Muscle layer of duodenum (tissue), 2 donors: Measurements from ENCODE around the gene CHRNA9.

Source experiments
- H3K27ac ChIP-seq: one replicate; pipeline ENCODE4 v1.7.0; 2013; ENCODE audit warnings: mild to moderate bottlenecking, low read length
- H3K27me3 ChIP-seq: one replicate; pipeline ENCODE4 v1.7.0; 2013; ENCODE audit warnings: low read depth, mild to moderate bottlenecking, control low read depth, low read length
- H3K36me3 ChIP-seq, 2 donors: one replicate each; pipeline ENCODE4 v1.7.0; 2013; ENCODE audit warnings: low read length in 2 of 2, control low read depth in 1 of 2, mild to moderate bottlenecking in 1 of 2; ENCODE audit not compliant: insufficient read depth in 2 of 2, control insufficient read depth in 1 of 2
- H3K4me1 ChIP-seq, 2 donors: one replicate each; pipeline ENCODE4 v1.7.0; 2013; ENCODE audit warnings: low read length in 2 of 2, mild to moderate bottlenecking in 2 of 2, control low read depth in 1 of 2, moderate library complexity in 1 of 2; ENCODE audit not compliant: insufficient read depth in 2 of 2, control insufficient read depth in 1 of 2
- H3K4me3 ChIP-seq, 2 donors: one replicate each; pipeline ENCODE4 v1.7.0; 2013; ENCODE audit warnings: low read length in 2 of 2, low read depth in 1 of 2, mild to moderate bottlenecking in 1 of 2
- H3K9me3 ChIP-seq, 2 donors: one replicate each; pipeline ENCODE4 v1.7.0; 2013; ENCODE audit warnings: low read length in 2 of 2, control low read depth in 1 of 2, mild to moderate bottlenecking in 1 of 2; ENCODE audit not compliant: control insufficient read depth in 1 of 2
- donor health status: healthy.

The CHRNA9 gene

DNA sequence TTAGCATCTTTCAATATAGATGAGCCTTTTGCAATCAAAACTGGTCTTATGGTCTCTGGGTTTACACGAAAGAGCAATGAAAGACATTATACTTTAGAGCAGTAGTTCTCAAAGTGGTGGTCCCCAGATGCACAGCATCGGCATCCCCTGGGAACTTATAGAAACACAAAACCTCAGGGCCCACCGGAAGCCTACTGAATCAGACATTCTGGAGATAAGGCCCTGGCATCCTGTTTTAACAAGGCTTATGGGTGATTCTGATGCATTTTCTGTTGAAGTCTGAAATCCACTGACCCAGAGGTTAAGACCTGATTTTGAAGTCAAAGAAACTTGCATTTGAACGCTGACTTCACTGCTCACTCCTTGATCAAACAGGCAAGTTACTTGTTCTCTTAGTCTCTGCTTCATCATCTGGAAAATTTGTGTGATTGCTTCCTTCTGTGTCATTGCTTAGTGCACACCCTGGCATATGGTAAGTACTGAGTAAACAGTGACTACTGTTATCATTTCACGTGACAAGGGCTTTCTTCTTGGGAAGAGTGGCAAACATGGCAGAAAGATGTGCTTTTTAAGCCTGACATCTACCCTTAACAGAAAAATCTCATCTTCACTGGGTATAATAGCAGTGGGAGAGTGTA lies 14.5 kb downstream of the CHRNA9 start:
- H3K27ac ChIP-seq: no peak overlapping the region
- no peaks in the 10 kb centered on the region for H3K27me3 ChIP-seq

DNA sequence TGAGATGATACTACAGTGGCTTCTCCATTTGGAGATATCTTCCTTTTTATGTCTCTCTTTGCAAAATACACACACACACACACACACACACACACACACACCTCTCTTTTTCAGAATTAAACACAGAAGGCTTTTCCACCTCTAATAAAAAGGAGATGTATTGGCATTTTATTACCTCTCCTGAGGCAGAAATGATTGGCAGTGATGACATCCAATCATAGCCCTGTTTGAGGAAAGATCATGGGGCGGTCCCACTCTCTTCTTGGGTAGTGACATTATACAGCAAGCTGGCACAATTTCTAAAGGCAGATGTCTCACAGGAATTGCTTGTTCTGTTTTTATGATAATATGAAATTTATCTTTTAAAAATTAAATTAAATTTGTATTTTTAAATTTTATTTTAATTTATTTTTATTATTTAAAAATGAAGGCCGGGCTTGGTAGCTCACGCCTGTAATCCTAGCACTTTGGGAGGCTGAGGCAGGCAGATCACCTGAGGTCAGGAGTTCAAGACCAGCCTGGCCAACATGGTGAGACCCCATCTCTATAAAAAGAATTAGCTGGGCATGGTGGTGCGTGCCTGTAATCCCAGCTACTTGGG lies 15.6 kb downstream of the CHRNA9 start:
- Histone ChIP-seq H3K4me3 (no peak overlapping the region), H3K27ac (no peak overlapping the region), H3K36me3 (no peaks in the 10 kb centered on the region), H3K27me3 (no peaks in the 10 kb centered on the region), H3K4me1 (no peaks in the 10 kb centered on the region), H3K9me3 (no peaks in the 10 kb centered on the region)

More for the DNA sequence above, 14.5 kb downstream of the CHRNA9 start:
- H3K4me3 ChIP-seq: no peak overlapping the region
- no peaks in the 10 kb centered on the region for H3K4me1 ChIP-seq
- no peaks in the 10 kb centered on the region for H3K36me3 ChIP-seq
- no peaks in the 10 kb centered on the region for H3K9me3 ChIP-seq

DNA sequence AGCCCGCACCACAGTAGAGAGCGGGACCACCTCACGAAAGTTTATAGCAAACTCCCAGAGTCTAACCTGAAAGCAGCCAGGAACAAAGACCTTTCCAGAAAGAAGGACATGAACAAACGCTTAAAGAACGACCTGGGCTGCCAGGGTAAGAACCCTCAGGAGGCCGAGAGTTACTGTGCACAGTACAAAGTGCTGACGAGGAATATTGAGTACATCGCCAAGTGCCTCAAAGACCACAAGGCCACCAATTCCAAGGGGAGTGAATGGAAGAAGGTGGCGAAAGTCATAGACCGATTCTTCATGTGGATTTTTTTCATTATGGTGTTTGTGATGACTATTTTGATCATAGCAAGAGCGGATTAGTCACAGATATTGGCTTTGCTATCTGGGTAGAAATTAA lies 19.0 kb downstream of the CHRNA9 start:
- no peaks in the 10 kb centered on the region for H3K4me1 ChIP-seq
- no peaks in the 10 kb centered on the region for H3K36me3 ChIP-seq
- no peak overlapping the region for H3K27ac ChIP-seq
- H3K9me3 ChIP-seq: no peaks in the 10 kb centered on the region
- H3K4me3 ChIP-seq: no peak overlapping the region
- no peaks in the 10 kb centered on the region for H3K27me3 ChIP-seq

DNA sequence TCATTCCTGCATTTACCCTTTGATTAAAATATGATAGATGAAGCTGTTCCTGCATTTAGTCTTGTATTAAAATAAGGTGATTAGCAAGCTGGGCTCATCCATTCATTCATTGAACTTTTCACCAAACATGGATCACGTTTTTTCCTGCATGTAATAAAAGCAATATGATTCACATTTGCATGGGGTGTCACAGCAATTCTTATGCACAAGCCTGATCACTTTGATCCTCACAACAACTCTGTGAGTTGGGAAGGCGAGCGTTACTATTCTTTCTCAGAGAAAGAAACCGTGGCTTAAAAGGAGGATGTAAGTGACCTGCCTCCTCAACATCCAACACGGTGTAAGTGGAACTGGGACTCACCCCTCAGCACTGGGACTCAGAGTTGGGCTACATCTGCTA lies 20.0 kb downstream of the CHRNA9 start:
- Histone ChIP-seq H3K9me3 (peaks cover 0 to 2% of the 10 kb centered on the region in 2 donors), H3K4me1 (no peaks in the 10 kb centered on the region), H3K36me3 (no peaks in the 10 kb centered on the region), H3K4me3 (no peak overlapping the region), H3K27ac (no peak overlapping the region), H3K27me3 (no peaks in the 10 kb centered on the region)

DNA sequence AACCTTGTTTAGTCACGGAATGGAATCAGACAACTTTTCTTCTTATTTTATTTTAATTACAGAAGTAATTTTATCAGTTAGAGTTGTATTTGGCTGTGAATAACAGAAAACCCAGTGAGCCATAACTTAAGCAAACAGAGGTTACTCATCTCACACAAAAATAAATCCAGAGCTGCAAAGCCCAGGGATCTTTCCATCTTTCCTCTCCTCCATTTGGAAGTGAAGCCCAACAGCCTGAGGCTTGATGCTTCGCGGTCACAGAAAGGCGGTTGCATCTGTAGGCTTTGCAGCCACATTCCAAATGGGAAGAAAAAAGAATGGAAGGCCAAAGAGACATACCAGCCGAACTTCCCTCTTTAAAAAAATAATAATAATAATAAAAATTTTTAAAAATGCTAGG lies 22.6 kb downstream of the CHRNA9 start:
- no peaks in the 10 kb centered on the region for H3K27me3 ChIP-seq

DNA sequence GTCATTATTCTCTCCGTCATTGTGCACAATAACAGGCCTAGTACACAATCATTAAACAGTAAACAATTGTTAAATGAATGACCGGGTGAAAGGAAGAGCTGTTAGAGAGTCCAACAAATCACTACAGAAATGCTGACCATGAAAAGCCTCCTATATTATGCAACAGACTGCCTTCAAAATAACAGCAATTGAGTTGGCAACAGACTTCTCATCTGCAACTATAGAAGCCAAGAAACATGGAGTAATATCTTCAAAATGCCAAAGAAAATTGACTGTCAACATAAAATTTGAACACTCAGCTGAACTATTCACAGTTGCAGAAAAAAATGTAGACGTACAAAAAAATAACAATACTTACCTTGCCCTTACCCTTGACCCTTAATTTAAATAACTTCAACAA lies 26.2 kb downstream of the CHRNA9 start:
- Histone ChIP-seq H3K9me3 (peaks cover 3 to 8% of the 10 kb centered on the region in 2 donors), H3K36me3 (no peaks in the 10 kb centered on the region), H3K27ac (no peak overlapping the region), H3K27me3 (no peaks in the 10 kb centered on the region), H3K4me1 (no peaks in the 10 kb centered on the region), H3K4me3 (no peak overlapping the region)

More for the DNA sequence above, 22.6 kb downstream of the CHRNA9 start:
- no peak overlapping the region for H3K4me3 ChIP-seq
- no peak overlapping the region for H3K27ac ChIP-seq
- H3K4me1 ChIP-seq: no peaks in the 10 kb centered on the region
- peaks cover 3 to 8% of the 10 kb centered on the region in 2 donors for H3K9me3 ChIP-seq
- H3K36me3 ChIP-seq: no peaks in the 10 kb centered on the region

DNA sequence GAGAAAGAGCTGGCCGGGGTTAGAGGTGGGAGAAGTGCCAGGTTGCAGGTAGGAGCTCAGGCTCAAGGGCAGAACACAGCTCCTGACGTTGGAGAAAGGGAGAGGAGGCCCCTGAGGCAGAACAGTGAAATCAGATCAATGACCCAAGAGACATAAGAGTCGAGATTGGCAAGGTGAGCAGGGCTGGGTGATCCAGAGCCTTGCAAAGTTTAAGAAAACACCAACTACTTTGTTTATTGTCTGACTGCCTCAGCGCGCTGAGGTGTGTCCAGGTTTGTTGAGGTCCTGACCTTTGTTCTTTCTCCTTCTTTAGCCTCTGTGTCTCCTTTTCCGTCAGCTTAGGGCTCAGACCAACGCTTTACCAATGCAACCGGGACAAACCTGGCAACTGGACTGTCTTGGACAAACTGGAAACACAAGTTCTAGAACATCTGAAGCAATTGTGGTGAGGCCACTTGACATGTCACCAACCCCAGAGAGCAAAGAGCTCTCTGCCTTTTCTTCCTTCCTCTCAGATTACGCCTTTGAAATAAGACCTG lies 28.3 kb downstream of the CHRNA9 start:
- no peaks in the 10 kb centered on the region for H3K27me3 ChIP-seq
- H3K4me1 ChIP-seq: no peaks in the 10 kb centered on the region
- no peaks in the 10 kb centered on the region for H3K36me3 ChIP-seq
- peaks cover 3 to 8% of the 10 kb centered on the region in 2 donors for H3K9me3 ChIP-seq
- no peak overlapping the region for H3K4me3 ChIP-seq
- H3K27ac ChIP-seq: no peak overlapping the region

DNA sequence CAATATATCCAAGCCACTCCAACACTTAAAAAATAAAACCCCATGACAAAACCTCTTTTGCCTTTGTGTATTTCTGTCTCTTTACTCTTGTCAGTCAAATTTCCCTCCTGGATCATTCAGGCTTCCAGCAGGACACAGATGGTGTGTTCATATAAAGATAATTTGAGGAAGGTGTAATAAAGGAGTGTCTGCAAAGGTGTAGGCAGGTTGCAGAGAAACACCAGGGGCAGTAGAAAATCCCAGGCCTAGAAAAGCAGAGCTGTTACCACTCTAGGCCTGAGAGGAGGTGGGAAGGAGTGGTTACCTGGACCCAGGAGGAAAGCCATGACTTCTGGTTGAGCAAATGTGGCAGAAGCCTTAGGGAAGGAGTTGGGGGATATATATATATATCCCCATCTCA lies 28.8 kb downstream of the CHRNA9 start:
- H3K27ac ChIP-seq: no peak overlapping the region
- H3K9me3 ChIP-seq: peaks cover 3 to 8% of the 10 kb centered on the region in 2 donors
- H3K27me3 ChIP-seq: no peaks in the 10 kb centered on the region
- no peak overlapping the region for H3K4me3 ChIP-seq
- H3K36me3 ChIP-seq: no peaks in the 10 kb centered on the region
- no peaks in the 10 kb centered on the region for H3K4me1 ChIP-seq

DNA sequence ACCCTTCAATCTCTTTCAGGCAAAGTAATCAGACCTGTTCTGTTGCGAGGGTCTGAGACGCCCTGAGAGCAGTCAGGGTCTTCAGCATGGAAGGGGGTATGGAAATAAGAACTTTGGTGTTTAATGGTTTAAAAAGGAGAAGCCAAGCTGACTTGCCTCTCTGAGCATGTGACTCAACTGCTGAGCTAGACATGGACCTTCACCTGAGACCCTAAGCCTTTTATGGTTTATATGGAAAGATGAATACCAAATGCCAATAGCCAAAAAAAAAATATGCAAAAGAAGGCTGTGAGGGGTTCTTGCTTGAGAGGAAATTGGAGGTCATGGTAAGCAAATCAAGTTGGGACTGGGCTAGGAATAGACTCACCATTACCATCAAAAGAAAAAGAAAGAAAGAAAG lies 30.6 kb downstream of the CHRNA9 start:
- no peaks in the 10 kb centered on the region for H3K36me3 ChIP-seq
- no peak overlapping the region for H3K4me3 ChIP-seq
- no peak overlapping the region for H3K27ac ChIP-seq
- no peaks in the 10 kb centered on the region for H3K4me1 ChIP-seq
- peaks cover 3 to 5% of the 10 kb centered on the region in 2 donors for H3K9me3 ChIP-seq
- H3K27me3 ChIP-seq: no peaks in the 10 kb centered on the region

DNA sequence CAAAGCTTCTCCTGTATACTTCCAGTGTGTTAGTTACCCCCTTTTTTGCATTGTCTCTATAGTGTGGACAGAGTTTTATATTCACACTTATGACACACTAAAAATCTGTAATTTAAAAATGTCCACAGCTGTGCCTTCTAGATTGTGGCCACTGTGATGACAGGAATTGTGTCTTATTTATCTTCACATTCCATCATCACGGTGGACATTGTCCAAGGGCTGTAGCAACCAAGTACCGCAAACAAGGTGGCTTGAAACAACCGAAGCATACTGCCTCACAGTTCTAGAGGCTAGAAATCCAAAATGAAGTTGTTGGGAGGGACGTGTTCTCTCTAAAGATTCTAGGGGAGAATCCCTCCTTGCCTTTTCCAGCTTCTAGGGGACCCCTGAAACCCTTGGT lies 32.3 kb downstream of the CHRNA9 start:
- Histone ChIP-seq H3K4me3 (no peak overlapping the region), H3K27me3 (no peaks in the 10 kb centered on the region), H3K36me3 (no peaks in the 10 kb centered on the region), H3K27ac (no peak overlapping the region), H3K9me3 (no peaks in the 10 kb centered on the region), H3K4me1 (no peaks in the 10 kb centered on the region)

DNA sequence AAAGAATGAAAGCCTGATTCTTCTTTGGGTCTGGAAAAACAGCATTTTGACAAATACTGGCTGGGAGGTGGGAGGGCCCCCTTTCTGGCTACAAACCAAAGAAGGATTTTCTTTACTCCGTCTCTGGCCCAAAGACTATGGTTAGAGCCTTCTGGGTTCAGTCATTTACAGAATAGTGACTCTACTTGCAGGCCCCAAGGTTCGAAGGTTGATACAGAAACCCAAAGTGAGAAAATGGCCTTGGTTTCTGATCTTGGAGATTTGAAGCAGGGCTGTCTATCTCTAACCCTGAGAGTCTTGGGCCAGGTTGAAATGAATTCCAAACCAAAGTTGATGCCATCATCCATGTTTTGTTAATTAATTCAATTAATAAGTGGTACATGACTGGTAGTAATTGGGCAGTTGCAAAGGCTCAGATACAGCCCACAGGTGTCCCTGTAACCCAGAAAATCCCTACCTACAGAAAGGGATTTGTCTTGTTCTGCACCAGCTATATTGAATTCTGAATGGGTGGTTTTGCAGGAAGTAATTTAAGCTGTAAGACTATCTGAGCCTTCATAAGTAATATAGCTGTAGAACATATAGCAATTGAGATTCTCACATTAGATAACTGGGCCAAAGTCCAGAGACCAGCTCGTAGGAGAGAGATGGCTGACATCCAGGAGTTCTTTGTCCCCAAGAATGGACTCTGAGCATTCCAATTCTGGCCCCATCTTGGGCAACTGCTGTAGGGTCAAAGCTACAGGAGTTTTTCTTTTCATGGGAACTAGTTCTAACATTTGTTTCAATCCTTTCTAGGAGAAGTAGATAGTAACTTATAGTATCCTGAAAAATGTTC lies 34.5 kb downstream of the CHRNA9 start:
- H3K4me1 ChIP-seq: no peaks in the 10 kb centered on the region
- no peak overlapping the region for H3K4me3 ChIP-seq
- H3K27ac ChIP-seq: no peak overlapping the region
- no peaks in the 10 kb centered on the region for H3K27me3 ChIP-seq
- H3K9me3 ChIP-seq: no peaks in the 10 kb centered on the region
- H3K36me3 ChIP-seq: no peaks in the 10 kb centered on the region
